IMR-90 (cell line): Measurements from ENCODE around the gene ADAMTS16.

ENCODE experiments used
- CEBPB ChIP-seq: IDR thresholded peaks from 2 replicates; pipeline ENCODE4 v1.6.1; 2012; ENCODE audit warnings: low read depth, low read length, improper control_type of control experiment
- FOS ChIP-seq: fragments of 150-350 bp; IDR thresholded peaks from 2 replicates; pipeline ENCODE4 v1.6.1; 2016; ENCODE audit warnings: low read depth, low read length
- MXI1 ChIP-seq: IDR thresholded peaks from 2 replicates; pipeline ENCODE4 v1.6.1; 2012; ENCODE audit warnings: low read depth, mild to moderate bottlenecking, low read length, moderate library complexity, borderline replicate concordance
- NFE2L2 ChIP-seq: fragments of 150-350 bp; IDR thresholded peaks from 2 replicates; pipeline ENCODE4 v1.6.1; 2016; ENCODE audit warnings: low read depth, mild to moderate bottlenecking, low read length
- POLR2A ChIP-seq: IDR thresholded peaks from 2 replicates; pipeline ENCODE4 v1.6.1; 2012; ENCODE audit warnings: mild to moderate bottlenecking, low read depth, low read length
- RAD21 ChIP-seq: IDR thresholded peaks from 2 replicates; pipeline ENCODE4 v1.6.1; 2012; ENCODE audit warnings: low read length, improper control_type of control experiment
- RFX5 ChIP-seq: IDR thresholded peaks from 2 replicates; pipeline ENCODE4 v1.8.0; 2012; ENCODE audit warnings: low read depth, mild to moderate bottlenecking, low read length, moderate library complexity
- USF2 ChIP-seq: fragments of 150-350 bp; IDR thresholded peaks from 2 replicates; pipeline ENCODE4 v1.6.1; 2017; ENCODE audit warnings: mild to moderate bottlenecking, antibody characterized with exemption, low read length, low read depth
- TF ChIP-seq, protein P1 (sequence below): conservative IDR thresholded peaks from 2 replicates; pipeline ENCODE4 v1.5.1; 2012; ENCODE audit warnings: mild to moderate bottlenecking, low read depth, low read length, improper control_type of control experiment

DNA sequence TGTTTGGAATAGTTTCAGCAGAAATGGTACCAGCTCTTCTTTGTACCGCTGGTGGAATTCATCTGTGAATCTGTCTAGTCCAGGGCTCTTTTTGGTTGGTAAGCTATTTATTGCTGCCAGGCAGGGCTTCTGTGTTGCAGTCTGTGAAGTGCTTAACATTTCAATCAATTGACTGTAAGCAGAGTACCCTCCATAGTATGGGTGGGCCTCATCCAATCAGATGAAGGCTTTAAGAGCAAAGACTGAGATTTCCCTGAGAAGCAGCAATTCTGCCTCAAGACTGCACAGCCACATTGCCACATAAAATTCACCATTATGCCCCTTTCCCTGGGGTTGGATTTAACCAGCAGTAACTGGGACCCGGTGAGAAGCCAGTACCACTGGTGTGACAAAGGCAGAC lies 183.4 kb downstream of the ADAMTS16 start:
- TF ChIP-seq, protein P1, sequence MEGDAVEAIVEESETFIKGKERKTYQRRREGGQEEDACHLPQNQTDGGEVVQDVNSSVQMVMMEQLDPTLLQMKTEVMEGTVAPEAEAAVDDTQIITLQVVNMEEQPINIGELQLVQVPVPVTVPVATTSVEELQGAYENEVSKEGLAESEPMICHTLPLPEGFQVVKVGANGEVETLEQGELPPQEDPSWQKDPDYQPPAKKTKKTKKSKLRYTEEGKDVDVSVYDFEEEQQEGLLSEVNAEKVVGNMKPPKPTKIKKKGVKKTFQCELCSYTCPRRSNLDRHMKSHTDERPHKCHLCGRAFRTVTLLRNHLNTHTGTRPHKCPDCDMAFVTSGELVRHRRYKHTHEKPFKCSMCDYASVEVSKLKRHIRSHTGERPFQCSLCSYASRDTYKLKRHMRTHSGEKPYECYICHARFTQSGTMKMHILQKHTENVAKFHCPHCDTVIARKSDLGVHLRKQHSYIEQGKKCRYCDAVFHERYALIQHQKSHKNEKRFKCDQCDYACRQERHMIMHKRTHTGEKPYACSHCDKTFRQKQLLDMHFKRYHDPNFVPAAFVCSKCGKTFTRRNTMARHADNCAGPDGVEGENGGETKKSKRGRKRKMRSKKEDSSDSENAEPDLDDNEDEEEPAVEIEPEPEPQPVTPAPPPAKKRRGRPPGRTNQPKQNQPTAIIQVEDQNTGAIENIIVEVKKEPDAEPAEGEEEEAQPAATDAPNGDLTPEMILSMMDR, result no peak
- no peak for TF ChIP-seq CEBPB
- no peak for TF ChIP-seq RFX5
- no peak for TF ChIP-seq POLR2A
- no peak for TF ChIP-seq USF2
- no peak for TF ChIP-seq NFE2L2
- TF ChIP-seq RAD21, result no peak
- no peak for TF ChIP-seq FOS
- TF ChIP-seq MXI1, result no peak
